Placental pericyte (primary cell): Measurements from ENCODE around the gene C1S. TPM values are rescaled to one million over a fixed set of nuclear protein-coding genes. Genes with fewer than 3 reads are reported as not detected.

Source experiments
- small RNA-seq: library from RNA; depleted of rRNA; stranded (forward); fragments of <200 nt; gene quantifications from one replicate; pipeline ENCODE3, GENCODE V24; 2012; ENCODE audit warnings: low replicate concordance
- total RNA-seq: library from RNA; depleted of rRNA; stranded (reverse); fragments of >200 nt; gene quantifications from 2 replicates; pipeline ENCODE4 v1.2.3, GENCODE V29; 2012

Gene C1S
- 40.7 and 172 TPM in 2 replicates for total RNA-seq

DNA sequence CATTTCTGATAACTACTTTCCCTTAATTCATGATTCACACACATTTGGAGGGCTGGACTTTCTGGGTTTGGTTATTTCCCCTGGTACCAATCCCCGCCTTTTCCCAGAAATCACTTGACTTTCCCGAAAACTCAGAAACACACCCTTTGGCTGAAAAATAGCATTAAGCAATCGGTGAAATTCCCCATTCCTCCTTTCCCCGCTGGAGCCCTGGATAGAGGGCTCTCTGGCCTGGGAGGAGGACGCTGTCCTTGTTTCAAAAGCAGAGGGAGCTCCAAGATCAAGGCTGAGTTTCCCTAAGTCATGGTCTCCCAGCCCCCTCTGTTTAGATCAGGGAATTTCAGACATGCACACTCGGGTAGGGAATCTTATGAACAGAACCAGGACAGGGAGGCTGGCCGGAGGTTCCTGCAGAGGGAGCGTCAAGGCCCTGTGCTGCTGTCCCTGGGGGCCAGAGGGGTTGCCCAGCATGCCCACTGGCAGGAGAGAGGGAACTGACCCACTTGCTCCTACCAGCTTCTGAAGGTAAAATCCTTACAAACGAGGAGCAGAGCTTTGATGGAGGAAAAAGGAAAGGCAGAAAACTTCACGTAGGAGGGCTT is at the start of gene C1S:
C1S (plus strand) TSS at position 366 of the 602 bp plus-strand sequence. CDS start 1,195 bp downstream, outside the sequence.

DNA sequence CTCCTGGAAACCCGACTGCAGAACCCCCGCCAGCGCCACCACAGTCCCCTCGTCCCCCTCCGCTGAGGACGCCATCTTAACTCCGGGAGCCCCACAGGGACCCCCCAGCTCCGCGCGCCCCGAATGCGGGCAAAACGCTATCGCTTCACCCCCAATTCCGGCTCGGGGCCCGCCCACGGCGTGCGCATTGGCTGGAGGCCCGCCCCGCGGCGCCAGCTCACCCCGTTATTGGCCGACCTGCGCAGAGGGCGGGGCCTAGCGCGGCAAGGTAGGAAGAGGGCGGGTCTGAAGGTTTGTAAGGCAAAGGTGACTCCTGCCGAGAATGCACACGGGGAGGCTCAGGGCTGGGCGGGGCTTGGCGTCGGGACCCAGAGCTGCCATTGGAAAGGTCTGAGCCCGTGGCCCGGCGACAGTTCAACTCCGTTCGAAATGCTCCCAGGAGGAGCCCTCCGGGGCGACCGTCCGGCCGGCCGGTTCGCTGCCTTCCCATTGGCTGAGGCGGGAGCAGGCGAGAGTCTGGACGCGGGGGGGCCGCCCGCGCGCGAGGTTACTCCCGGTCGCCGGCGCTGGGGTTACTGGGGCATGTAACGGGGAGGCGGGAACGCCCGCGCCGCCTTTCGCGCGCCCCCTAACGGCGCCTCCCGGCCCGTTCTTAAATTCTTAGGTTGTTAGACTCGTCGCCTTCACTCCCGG is 42.0 kb upstream of the C1S start, which contains the start of gene LPCAT3:
LPCAT3 (minus strand) TSS at position 127 of the 693 bp plus-strand sequence; CDS start at position 75, 52 bp downstream.

GRCh38 chr12:7092229-7092985 is 31.9 kb downstream of the C1S start, which contains the start of gene C1R:
Gene C1R, minus strand, starts transcription at chr12:7092445. Its CDS starts 57 bp downstream, at chr12:7092388.

DNA sequence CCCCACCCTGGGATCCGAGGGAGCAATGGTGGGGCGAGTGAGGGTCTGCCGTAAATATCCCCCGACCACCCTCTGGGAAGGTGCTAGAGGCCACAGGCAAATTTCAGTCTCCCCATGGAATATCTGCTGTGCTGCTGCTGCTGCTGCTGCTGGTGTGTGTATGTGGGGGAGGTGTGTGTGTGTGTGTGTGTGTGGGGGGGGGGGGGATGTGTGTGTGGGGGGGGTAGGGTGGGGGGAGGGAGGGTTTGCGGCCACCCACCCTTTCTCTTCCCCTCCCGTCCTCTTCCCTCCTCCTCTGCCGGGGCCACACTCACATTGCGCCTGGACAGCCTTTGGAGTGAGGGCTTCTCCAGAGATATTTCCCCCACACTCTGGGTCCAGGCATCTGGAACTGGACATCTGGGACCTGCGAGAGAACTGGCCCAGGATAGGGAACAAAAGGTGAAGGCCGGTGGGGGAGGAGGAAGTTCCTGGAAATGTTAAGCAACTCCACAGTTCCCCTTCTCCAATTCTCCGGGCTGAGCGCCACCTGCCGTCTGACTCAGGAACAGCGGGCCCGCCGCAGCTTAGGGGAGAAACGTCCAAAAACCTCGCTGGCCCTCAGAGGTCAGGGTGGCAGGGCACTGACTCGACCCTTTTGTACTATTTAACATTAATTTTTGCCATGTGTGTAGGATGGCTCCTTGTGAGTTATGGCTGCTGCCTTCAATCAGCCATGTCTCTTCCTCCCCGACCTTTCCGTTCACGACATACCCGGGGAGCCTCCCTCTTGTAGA is 48.5 kb downstream of the C1S start, which contains the start of gene C1RL:
C1RL (minus strand) TSS at position 419 of the 776 bp plus-strand sequence; CDS start at position 385, 34 bp downstream.

Small RNAs within 50 kb of the gene (small RNA-seq; reads per million reads assigned to genes)
- gene AC006512.1 = not detected
- gene RNU6-485P = not detected

Other genes with a start within 250 kb of the C1S start
- 1.1 TPM in 2 replicates for gene GPR162, start 238.9 kb upstream of the C1S start, total RNA-seq
- gene P3H3, start 232.3 kb upstream of the C1S start, total RNA-seq = 83.3 and 146 TPM in 2 replicates
- gene GNB3, start 219.8 kb upstream of the C1S start, total RNA-seq = 2.0 and 6.2 TPM in 2 replicates
- gene CDCA3, start 209.4 kb upstream of the C1S start, total RNA-seq = 0.66 and 43.2 TPM in 2 replicates
- gene USP5, start 208.6 kb upstream of the C1S start, total RNA-seq = 64.3 and 117 TPM in 2 replicates
- 386 and 739 TPM in 2 replicates for gene TPI1, start 193.2 kb upstream of the C1S start, total RNA-seq
- gene SPSB2, start 187.4 kb upstream of the C1S start, total RNA-seq = 8.2 and 8.5 TPM in 2 replicates
- 3.4 and 14.0 TPM in 2 replicates for gene LRRC23, start 155.9 kb upstream of the C1S start, total RNA-seq
- gene ENO2, start 146.1 kb upstream of the C1S start, total RNA-seq = 8.2 and 9.4 TPM in 2 replicates
- 15.6 and 17.9 TPM in 2 replicates for gene ATN1, start 132.8 kb upstream of the C1S start, total RNA-seq
- gene RNU7-1, start 116.9 kb upstream of the C1S start, total RNA-seq = not detected in 2 replicates
- gene C12orf57, start 116.7 kb upstream of the C1S start, total RNA-seq = 69.3 and 175 TPM in 2 replicates
- 0.22 TPM in 1 of 2 replicates, not detected in the other for gene PTPN6, start 109.4 kb upstream of the C1S start, total RNA-seq
- gene PHB2, start 90.1 kb upstream of the C1S start, total RNA-seq = 186 and 248 TPM in 2 replicates
- 38.5 and 41.5 TPM in 2 replicates for gene EMG1, start 89.8 kb upstream of the C1S start, total RNA-seq
- gene LPCAT3, start 42.2 kb upstream of the C1S start, total RNA-seq = 16.3 and 25.6 TPM in 2 replicates
- 23.2 and 300 TPM in 2 replicates for gene C1R, start 31.7 kb downstream of the C1S start, total RNA-seq
- 15.0 and 34.6 TPM in 2 replicates for gene C1RL, start 48.5 kb downstream of the C1S start, total RNA-seq
- gene RBP5, start 68.2 kb downstream of the C1S start, total RNA-seq = not detected in 2 replicates
- 6.4 and 12.9 TPM in 2 replicates for gene CLSTN3, start 69.7 kb downstream of the C1S start, total RNA-seq
- gene PEX5, start 129.0 kb downstream of the C1S start, total RNA-seq = 23.2 and 31.1 TPM in 2 replicates
- gene ACSM4, start 243.4 kb downstream of the C1S start, total RNA-seq = not detected in 2 replicates